ENCODE measurements around the gene RBM4B. TPM values are rescaled to one million over a fixed set of nuclear protein-coding genes. Genes with fewer than 3 reads are reported as not detected.

RBM4B gene
- total and polyA plus RNA-seq, 2 of the 4 experiments (the other 2 are of a cell fraction) = 23.1 to 26.7 TPM

DNA sequence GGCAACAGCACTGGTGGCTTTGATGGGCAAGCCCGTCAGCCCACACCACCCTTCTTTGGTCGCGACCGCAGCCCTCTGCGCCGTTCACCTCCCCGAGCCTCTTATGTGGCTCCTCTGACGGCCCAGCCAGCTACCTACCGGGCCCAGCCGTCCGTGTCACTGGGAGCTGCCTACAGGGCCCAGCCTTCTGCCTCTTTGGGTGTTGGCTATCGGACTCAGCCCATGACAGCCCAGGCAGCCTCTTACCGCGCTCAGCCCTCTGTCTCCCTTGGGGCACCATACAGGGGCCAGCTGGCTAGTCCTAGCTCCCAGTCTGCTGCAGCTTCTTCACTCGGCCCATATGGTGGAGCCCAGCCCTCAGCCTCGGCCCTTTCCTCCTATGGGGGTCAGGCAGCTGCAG lies 53.2 kb downstream of the RBM4B start:
- intact Hi-C loops (cut with micrococcal nuclease) = no loop called here
- H3K9ac ChIP-seq (ENCODE audit: low read depth, low read length) = no peak overlapping the region
- H4K8ac ChIP-seq (ENCODE audit: low read depth in 2 of 2, low read length in 2 of 2) = no peak overlapping the region
- no peak for TF ChIP-seq RCOR1 (IDR thresholded peaks at IDR 0.05; ENCODE audit: insufficient replicate concordance, low read length)
- TF ChIP-seq CEBPB (IDR thresholded peaks at IDR 0.05; ENCODE audit: low read depth, low read length) = no peak
- TF ChIP-seq RFX5 (IDR thresholded peaks at IDR 0.05; ENCODE audit: low read depth, low read length) = no peak
- no peak for TF ChIP-seq FOS (IDR thresholded peaks at IDR 0.05; ENCODE audit: low read depth, low read length)
- TF ChIP-seq MAFK (IDR thresholded peaks at IDR 0.05; ENCODE audit: low read depth, low read length) = no peak
- TF ChIP-seq, protein P1, sequence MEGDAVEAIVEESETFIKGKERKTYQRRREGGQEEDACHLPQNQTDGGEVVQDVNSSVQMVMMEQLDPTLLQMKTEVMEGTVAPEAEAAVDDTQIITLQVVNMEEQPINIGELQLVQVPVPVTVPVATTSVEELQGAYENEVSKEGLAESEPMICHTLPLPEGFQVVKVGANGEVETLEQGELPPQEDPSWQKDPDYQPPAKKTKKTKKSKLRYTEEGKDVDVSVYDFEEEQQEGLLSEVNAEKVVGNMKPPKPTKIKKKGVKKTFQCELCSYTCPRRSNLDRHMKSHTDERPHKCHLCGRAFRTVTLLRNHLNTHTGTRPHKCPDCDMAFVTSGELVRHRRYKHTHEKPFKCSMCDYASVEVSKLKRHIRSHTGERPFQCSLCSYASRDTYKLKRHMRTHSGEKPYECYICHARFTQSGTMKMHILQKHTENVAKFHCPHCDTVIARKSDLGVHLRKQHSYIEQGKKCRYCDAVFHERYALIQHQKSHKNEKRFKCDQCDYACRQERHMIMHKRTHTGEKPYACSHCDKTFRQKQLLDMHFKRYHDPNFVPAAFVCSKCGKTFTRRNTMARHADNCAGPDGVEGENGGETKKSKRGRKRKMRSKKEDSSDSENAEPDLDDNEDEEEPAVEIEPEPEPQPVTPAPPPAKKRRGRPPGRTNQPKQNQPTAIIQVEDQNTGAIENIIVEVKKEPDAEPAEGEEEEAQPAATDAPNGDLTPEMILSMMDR (conservative IDR thresholded peaks at IDR 0.05; ENCODE audit: low read depth, low read length) = no peak
- no peak for TF ChIP-seq MXI1 (IDR thresholded peaks at IDR 0.05; ENCODE audit: borderline replicate concordance, low read depth, low read length)
- no peak for TF ChIP-seq MAZ (IDR thresholded peaks at IDR 0.05; ENCODE audit: borderline replicate concordance, low read depth, low read length)
- TF ChIP-seq SMC3 (IDR thresholded peaks at IDR 0.05; ENCODE audit: low read depth, low read length) = no peak
- TF ChIP-seq ELK1 (IDR thresholded peaks at IDR 0.05; ENCODE audit: borderline replicate concordance, low read depth, low read length) = no peak
- no peak overlapping the region for H4K91ac ChIP-seq (ENCODE audit: insufficient read depth, low read depth, low read length)
- ChIA-PET POLR2A (ENCODE audit: unreplicated experiment) (no interaction called here), CTCF (no interaction called here)
- no TSS peak for BruUV-seq (replicated peaks)
- no peak for ATAC-seq (ENCODE audit: low read depth)
- no peak overlapping the region for H3K14ac ChIP-seq (replicated peaks; ENCODE audit: low read depth, low read length)
- DNase-seq = no peak
- H3K23ac ChIP-seq (ENCODE audit: low read depth, low read length) = no peak overlapping the region
- no peak overlapping the region for H2AK5ac ChIP-seq (ENCODE audit: low read depth, low read length)
- H2BK120ac ChIP-seq (ENCODE audit: low read depth, low read length) = no peak overlapping the region
- H3K4me2 ChIP-seq (ENCODE audit: low read depth, low read length) = no peak overlapping the region
- H4K5ac ChIP-seq (ENCODE audit: low read depth, low read length) = no peak overlapping the region
- no peak overlapping the region for H2BK15ac ChIP-seq (ENCODE audit: low read depth, low read length)
- no peaks in the 10 kb centered on the region for H3K9me3 ChIP-seq (ENCODE audit: control insufficient read depth, insufficient read depth, low read length)
- H3K4me3 ChIP-seq (ENCODE audit: insufficient read depth, low read depth, low read length) = no peak overlapping the region
- no peak overlapping the region for H2AK9ac ChIP-seq (replicated peaks; ENCODE audit: low read depth, low read length, poor library complexity)
- no peak overlapping the region for H2BK20ac ChIP-seq (ENCODE audit: low read depth, low read length)
- peaks cover 25 to 74% of the 10 kb centered on the region in 2 experiments; a peak in 3 of 4 replicates for H3K79me1 ChIP-seq (ENCODE audit: low read depth in 1 of 2, low read length in 2 of 2)
- H3K18ac ChIP-seq (ENCODE audit: low read depth, low read length) = no peak overlapping the region
- H3K9me1 ChIP-seq (ENCODE audit: insufficient read depth, low read length) = peaks cover 37% of the 10 kb centered on the region
- H2AFZ ChIP-seq (replicated peaks; ENCODE audit: low read length, poor library complexity) = no peak overlapping the region
- peaks cover 2% of the 10 kb centered on the region; the same call in 1 of the 2 replicates for H3K4me1 ChIP-seq (ENCODE audit: control insufficient read depth, insufficient read depth, low read length)
- H3K36me3 ChIP-seq (ENCODE audit: control insufficient read depth, insufficient read depth, low read length) = peaks cover 64% of the 10 kb centered on the region
- H3K56ac ChIP-seq (ENCODE audit: extremely low read depth, insufficient read depth, low read length) = no peak overlapping the region
- in situ Hi-C loops (cut with MboI; ENCODE audit: low sequenced_read_pairs) = no loop called here
- no peak overlapping the region for H3K27ac ChIP-seq (ENCODE audit: insufficient read depth, low read length)
- H3K27me3 ChIP-seq (ENCODE audit: control insufficient read depth, insufficient read depth, low read length) = no peaks in the 10 kb centered on the region
- peaks cover 99% of the 10 kb centered on the region for H4K20me1 ChIP-seq (ENCODE audit: insufficient read depth, low read length)
- WGBS, 2 experiments (ENCODE audit: extremely low coverage in 2 of 2, insufficient read length in 1 of 2) = 91% methylated on average over 12 of the region's 16 CpGs; no CpG with 5 or more reads in 1 of the 2 experiments
- H3K4ac ChIP-seq (ENCODE audit: low read depth, low read length) = no peak overlapping the region
- H2BK5ac ChIP-seq (ENCODE audit: low read depth, low read length, poor library complexity, severe bottlenecking) = no peak overlapping the region
- dilution Hi-C loops (cut with HindIII; ENCODE audit: low sequenced_read_pairs, unreplicated experiment) = no loop called here
